ENCODE data around the gene FLYWCH2. TPM values are rescaled to one million over a fixed set of nuclear protein-coding genes. Genes with fewer than 3 reads are reported as not detected.

Gene FLYWCH2
- total and polyA plus RNA-seq, 2 of the 8 experiments (the other 6 are each of a cell fraction or from before 2014, with no cell fraction given): 16.4 to 30.7 TPM

- no peak for TF ChIP-seq SP4 (IDR thresholded peaks at IDR 0.05; ENCODE audit: low read length)
- TF ChIP-seq FOSL1 (IDR thresholded peaks at IDR 0.05; ENCODE audit: insufficient read depth, low read depth, low read length): no peak
- no peak for TF ChIP-seq CHD7 (IDR thresholded peaks at IDR 0.05; ENCODE audit: insufficient replicate concordance, low read length)
- TF ChIP-seq NANOG (IDR thresholded peaks at IDR 0.05; ENCODE audit: insufficient read depth, low read depth, low read length, poor library complexity, severe bottlenecking): no peak
- no peak for TF ChIP-seq SP1 (IDR thresholded peaks at IDR 0.05; ENCODE audit: low read depth, low read length)
- no peak for TF ChIP-seq POLR2AphosphoS5 (IDR thresholded peaks at IDR 0.05; ENCODE audit: low read depth, low read length)
These were observed 3.0 kb upstream of the FLYWCH2 start (continued) for GRCh38 chr16:2879854-2880508.
